Stimulated activated CD8-positive, alpha-beta memory T cell treated with anti-CD3 and anti-CD28 coated beads, Interleukin-7, amount 100 ng/mL, for 48 hours (primary cell): ENCODE data around the gene GIMAP6.
"Not testable (repeated sequence)": the region's sequence is repeated elsewhere in the genome, so short reads cannot be mapped to it uniquely, and the experiment has no call there.

Experiments used
- DNase-seq, 2 donors: peaks; one replicate each; pipeline ENCODE4 v3.0.0-alpha.2; 2020; ENCODE audit warnings: low read depth in 1 of 2; ENCODE audit errors: extremely low read depth in 1 of 2

The GIMAP6 gene

GRCh38 chr7:150648353-150649079 lies 16.3 kb upstream of the GIMAP6 start:
- DNase-seq: no peak

- DNase-seq: no peak
These were observed 13.3 kb upstream of the GIMAP6 start for GRCh38 chr7:150645259-150646020.

- DNase-seq: no peak
These were observed 10.7 kb upstream of the GIMAP6 start for GRCh38 chr7:150642926-150643325.

GRCh38 chr7:150641854-150642253 lies 9.7 kb upstream of the GIMAP6 start:
- DNase-seq: no peak

- no peak for DNase-seq
These were observed 1.7 kb upstream of the GIMAP6 start for GRCh38 chr7:150633926-150634325.

- DNase-seq: peak in 1 of 2 donors; percentile 32
These were observed 930 bp downstream of the GIMAP6 start for GRCh38 chr7:150631084-150631826.

- no peak for DNase-seq
These were observed 2.8 kb downstream of the GIMAP6 start for GRCh38 chr7:150629347-150629746.

GRCh38 chr7:150627959-150628358 lies 4.2 kb downstream of the GIMAP6 start:
- no peak for DNase-seq

GRCh38 chr7:150626696-150627095 lies 5.5 kb downstream of the GIMAP6 start:
- DNase-seq: no peak

GRCh38 chr7:150621376-150621775 lies 10.8 kb downstream of the GIMAP6 start:
- no peak for DNase-seq

GRCh38 chr7:150620617-150621371 lies 11.4 kb downstream of the GIMAP6 start:
- no peak for DNase-seq

GRCh38 chr7:150620061-150620460 lies 12.1 kb downstream of the GIMAP6 start:
- DNase-seq: no peak

- not testable (repeated sequence) for DNase-seq
These were observed 16.9 kb downstream of the GIMAP6 start for GRCh38 chr7:150615221-150615755.

- not testable (repeated sequence) for DNase-seq
These were observed 17.8 kb downstream of the GIMAP6 start for GRCh38 chr7:150614426-150614825.

GRCh38 chr7:150613880-150614279 lies 18.3 kb downstream of the GIMAP6 start:
- DNase-seq: no peak

GRCh38 chr7:150612925-150613324 lies 19.3 kb downstream of the GIMAP6 start:
- no peak for DNase-seq

- DNase-seq: no peak
These were observed 22.0 kb downstream of the GIMAP6 start for GRCh38 chr7:150610233-150610632.

GRCh38 chr7:150603600-150603999 lies 28.6 kb downstream of the GIMAP6 start:
- not testable (repeated sequence) for DNase-seq

GRCh38 chr7:150595361-150595760 lies 36.8 kb downstream of the GIMAP6 start:
- no peak for DNase-seq

GRCh38 chr7:150594805-150595204 lies 37.4 kb downstream of the GIMAP6 start:
- DNase-seq: no peak

GRCh38 chr7:150587551-150587950 lies 44.6 kb downstream of the GIMAP6 start:
- DNase-seq: no peak
